Measurements from ENCODE around the gene SERP2. TPM values are rescaled to one million over a fixed set of nuclear protein-coding genes. Genes with fewer than 3 reads are reported as not detected.

Gene SERP2
- total RNA-seq, 1 donor, result 9.5 TPM

- DNase-seq (ENCODE audit: low read depth), result no peak
- H3K4me3 ChIP-seq (ENCODE audit: low read depth, low read length), result no peak overlapping the region
- no peak for TF ChIP-seq CTCF (IDR thresholded peaks at IDR 0.05; ENCODE audit: insufficient read depth, low read length)
Observed at GRCh38 chr13:44425041-44425814, 51.6 kb downstream of the SERP2 start.

- DNase-seq (ENCODE audit: low read depth), result no peak
- TF ChIP-seq CTCF (IDR thresholded peaks at IDR 0.05; ENCODE audit: insufficient read depth, low read length), result no peak
Observed at GRCh38 chr13:44425815-44426078, 52.1 kb downstream of the SERP2 start.

GRCh38 chr13:44426461-44426860 is 52.8 kb downstream of the SERP2 start:
- DNase-seq (ENCODE audit: low read depth), result no peak
- TF ChIP-seq CTCF (IDR thresholded peaks at IDR 0.05; ENCODE audit: insufficient read depth, low read length), result no peak
- no peak overlapping the region for H3K4me3 ChIP-seq (ENCODE audit: low read depth, low read length)

More at GRCh38 chr13:44425815-44426078, 52.1 kb downstream of the SERP2 start:
- H3K4me3 ChIP-seq (ENCODE audit: low read depth, low read length), result no peak overlapping the region

GRCh38 chr13:44429311-44429710 is 55.7 kb downstream of the SERP2 start:
- H3K4me3 ChIP-seq (ENCODE audit: low read depth, low read length), result no peak overlapping the region
- no peak for TF ChIP-seq CTCF (IDR thresholded peaks at IDR 0.05; ENCODE audit: insufficient read depth, low read length)
- DNase-seq (ENCODE audit: low read depth), result no peak

DNA sequence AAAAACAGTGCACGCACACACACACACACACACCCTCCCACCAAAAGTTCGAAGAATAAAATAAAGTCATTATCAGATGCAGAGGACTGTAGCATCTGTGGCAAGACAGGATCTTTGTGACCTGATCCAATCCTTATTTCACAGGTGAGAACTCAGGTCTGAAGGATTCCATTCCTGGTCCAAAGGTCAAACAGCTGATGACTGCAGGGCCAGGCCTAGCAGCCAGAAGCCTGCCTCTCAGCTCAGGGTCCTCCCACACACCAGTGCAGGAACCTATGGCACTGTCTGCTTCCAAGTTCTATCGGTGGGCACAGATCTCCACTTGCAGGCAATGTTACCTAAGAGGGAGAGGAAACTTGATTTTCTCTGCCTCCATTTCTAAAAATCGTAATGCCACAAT is 57.5 kb downstream of the SERP2 start:
- no peak overlapping the region for H3K4me3 ChIP-seq (ENCODE audit: low read depth, low read length)
- TF ChIP-seq CTCF (IDR thresholded peaks at IDR 0.05; ENCODE audit: insufficient read depth, low read length), result no peak
- DNase-seq (ENCODE audit: low read depth), result no peak

GRCh38 chr13:44432650-44433049 is 59.0 kb downstream of the SERP2 start:
- no peak for DNase-seq (ENCODE audit: low read depth)
- no peak for TF ChIP-seq CTCF (IDR thresholded peaks at IDR 0.05; ENCODE audit: insufficient read depth, low read length)
- H3K4me3 ChIP-seq (ENCODE audit: low read depth, low read length), result no peak overlapping the region

All from fibroblast of the aortic adventitia (primary cell).